Muscle of arm (tissue), 12 donors: ENCODE measurements around the gene TCHHL1. TPM values are rescaled to one million over a fixed set of nuclear protein-coding genes. Genes with fewer than 3 reads are reported as not detected.
A peak's percentile ranks its signal among the peaks of the same experiment; 100 is the strongest.

ENCODE experiments used
- DNase-seq: peaks from one replicate; pipeline ENCODE4 v3.0.0-alpha.2; 2013
- polyA plus RNA-seq, 12 donors: library from polyadenylated mRNA; unstranded; fragments of 120-200 nt; gene quantifications; one replicate each; pipeline ENCODE4 v1.2.1, GENCODE V29; 2013; ENCODE audit not compliant: insufficient read length in 12 of 12

TCHHL1 gene
- polyA plus RNA-seq, 12 donors: not detected

GRCh38 chr1:152038871-152039270 is 50.0 kb downstream of the TCHHL1 start:
- no peak for DNase-seq

GRCh38 chr1:152036267-152037216 is 52.3 kb downstream of the TCHHL1 start, which contains the start of gene S100A11:
Gene S100A11 (minus strand): TSS chr1:152037004. CDS start chr1:152036915, 89 bp downstream.
- DNase-seq: peak; percentile 89

- peak; percentile 50 for DNase-seq
Measured at GRCh38 chr1:152035539-152036266, 53.2 kb downstream of the TCHHL1 start.

DNA sequence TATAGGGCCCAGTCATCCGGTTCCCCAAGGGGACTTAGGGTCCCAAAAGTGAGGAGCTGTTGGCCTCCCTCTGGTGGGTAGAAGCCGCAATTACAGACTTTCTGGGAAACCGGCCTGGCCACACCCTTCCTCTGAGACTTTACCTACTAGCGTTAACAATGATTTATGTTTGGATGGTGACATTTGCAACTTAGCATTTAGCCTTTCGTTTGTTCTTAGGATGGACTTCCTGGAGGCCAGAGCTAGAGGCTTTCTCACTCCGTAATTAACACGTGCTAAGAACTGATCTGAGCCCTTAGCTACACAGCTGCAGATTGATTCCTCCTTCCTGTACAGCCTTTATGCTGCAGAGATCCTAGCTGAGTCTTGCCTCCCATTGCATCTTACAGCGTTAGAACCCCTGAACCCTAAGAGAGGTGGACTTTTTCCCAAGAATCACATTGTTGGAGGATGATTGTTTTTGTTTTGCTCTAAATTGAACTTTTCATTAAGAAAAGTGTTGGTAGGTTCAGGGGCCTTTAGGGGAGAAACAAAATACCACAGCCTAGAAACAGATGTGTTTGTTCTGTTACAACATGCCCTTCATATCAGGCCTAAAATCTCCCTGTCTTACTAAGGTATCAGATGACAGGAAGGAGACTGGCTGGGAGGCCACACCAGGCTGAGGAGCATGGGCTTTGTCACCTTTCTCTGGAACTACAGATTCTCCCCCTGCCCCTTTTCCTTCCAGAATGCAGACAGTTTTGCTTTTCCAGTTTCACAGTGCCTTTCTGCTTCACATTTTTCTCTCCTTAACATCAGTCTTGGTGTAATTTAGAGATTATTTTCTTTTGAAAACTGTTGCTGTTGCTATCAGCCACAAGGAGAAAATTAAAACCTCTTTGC is 54.0 kb downstream of the TCHHL1 start:
- DNase-seq: peak; percentile 23

GRCh38 chr1:152034324-152034653 is 54.6 kb downstream of the TCHHL1 start:
- no peak for DNase-seq

Other genes with a start within 250 kb of the TCHHL1 start
- under 1 TPM in 7 of 12 donors, not detected in 5; 0.09 to 0.62 (median 0.22) TPM for gene C2CD4D, start 249.2 kb downstream of the TCHHL1 start, polyA plus RNA-seq
- 10 to 100 TPM in 1 of 12 donors, 1 to 10 TPM in 2, under 1 TPM in 7, not detected in 2; 0.35 to 11.0 (median 0.62) TPM for gene THEM5, start 235.4 kb downstream of the TCHHL1 start, polyA plus RNA-seq
- gene THEM4, start 179.6 kb downstream of the TCHHL1 start, polyA plus RNA-seq: 10 to 100 TPM in 11 of 12 donors, not detected in 1; 11.6 to 24.9 (median 16.5) TPM
- gene S100A10, start 95.2 kb downstream of the TCHHL1 start, polyA plus RNA-seq: 100 to 1,000 TPM in 11 of 12 donors, not detected in 1; 174 to 624 (median 240) TPM
- 100 to 1,000 TPM in 11 of 12 donors, not detected in 1; 136 to 469 (median 213) TPM for gene S100A11, start 52.1 kb downstream of the TCHHL1 start, polyA plus RNA-seq
- gene TCHH, start 26.4 kb upstream of the TCHHL1 start, polyA plus RNA-seq: under 1 TPM in 6 of 12 donors, not detected in 6; 0.04 to 0.14 (median 0.06) TPM
- gene RPTN, start 70.2 kb upstream of the TCHHL1 start, polyA plus RNA-seq: not detected
- under 1 TPM in 9 of 12 donors, not detected in 3; 0.05 to 0.95 (median 0.16) TPM for gene HRNR, start 135.1 kb upstream of the TCHHL1 start, polyA plus RNA-seq
- under 1 TPM in 10 of 12 donors, not detected in 2; 0.06 to 0.77 (median 0.35) TPM for gene FLG, start 236.2 kb upstream of the TCHHL1 start, polyA plus RNA-seq